Naive thymus-derived CD4-positive, alpha-beta T cell (primary cell): ENCODE measurements around the gene GFI1. TPM values are rescaled to one million over a fixed set of nuclear protein-coding genes. Genes with fewer than 3 reads are reported as not detected.
A peak's percentile ranks its signal among the peaks of the same experiment; 100 is the strongest.

Source experiments
- ATAC-seq: fragments of 150-1000 bp; cut with Tn5 transposase; 2 replicates; pipeline ENCODE4 v1.10.0; 2021; ENCODE audit warnings: mild to moderate bottlenecking, moderate library complexity
- CTCF ChIA-PET: fragments of 350-600 bp; sonication (Branson Sonifier 250); formaldehyde crosslinking; loops from one replicate; lab custom pipeline; 2021; ENCODE audit warnings: antibody characterized with exemption; lab: Charles Lee
- POLR2A ChIA-PET: fragments of 350-600 bp; sonication (Branson Sonifier 250); formaldehyde crosslinking; loops from one replicate; lab custom pipeline; 2021; ENCODE audit warnings: antibody characterized with exemption, inconsistent platforms; lab: Charles Lee
- DNase-seq, 9 donors: peaks; one replicate each; pipeline versions ENCODE4 v3.0.0 to v3.0.0-alpha.2; 2020 to 2022; ENCODE audit warnings: mixed read lengths in 1 of 9
- H3K27ac ChIP-seq: one replicate; pipeline ENCODE4 v1.7.0; 2013; ENCODE audit warnings: mild to moderate bottlenecking, low read depth, low read length, moderate library complexity
- H3K27me3 ChIP-seq, 2 donors: one replicate each; pipeline ENCODE4 v1.7.0; 2013; ENCODE audit warnings: low read length in 2 of 2, mild to moderate bottlenecking in 2 of 2, moderate library complexity in 2 of 2; ENCODE audit not compliant: control insufficient read depth in 2 of 2, insufficient read depth in 2 of 2
- H3K36me3 ChIP-seq, 3 experiments: 1 replicate in 2 of 3; 2 replicates in 1 of 3; pipeline ENCODE4 v1.7.0; 2013; ENCODE audit warnings: low read length in 3 of 3, mild to moderate bottlenecking in 3 of 3, moderate library complexity in 1 of 3; ENCODE audit not compliant: insufficient read depth in 3 of 3, control insufficient read depth in 2 of 3
- H3K4me1 ChIP-seq, 2 donors: one replicate each; pipeline ENCODE4 v1.7.0; 2013; ENCODE audit warnings: low read length in 2 of 2, mild to moderate bottlenecking in 2 of 2, moderate library complexity in 1 of 2; ENCODE audit not compliant: control insufficient read depth in 2 of 2, insufficient read depth in 2 of 2
- H3K4me3 ChIP-seq: 2 replicates; pipeline ENCODE4 v1.7.0; 2013; ENCODE audit warnings: mild to moderate bottlenecking, low read length
- H3K9me3 ChIP-seq, 3 experiments: 1 replicate in 2 of 3; 2 replicates in 1 of 3; pipeline ENCODE4 v1.7.0; 2013; ENCODE audit warnings: low read length in 3 of 3; ENCODE audit not compliant: control insufficient read depth in 2 of 3
- H3K27ac Mint-ChIP-seq, 9 donors: one replicate each; pipeline ENCODE4 v1.8.0; 2020 to 2022; ENCODE audit warnings: mixed read lengths in 9 of 9, mild to moderate bottlenecking in 8 of 9, moderate library complexity in 5 of 9, inconsistent platforms in 2 of 9
- H3K27me3 Mint-ChIP-seq, 5 donors: one replicate each; pipeline ENCODE4 v1.8.0; 2021 to 2022; ENCODE audit warnings: mixed read lengths in 5 of 5, mild to moderate bottlenecking in 1 of 5
- H3K36me3 Mint-ChIP-seq, 5 donors: one replicate each; pipeline ENCODE4 v1.8.0; 2020 to 2022; ENCODE audit warnings: mixed read lengths in 5 of 5, mild to moderate bottlenecking in 3 of 5, inconsistent platforms in 1 of 5
- H3K4me1 Mint-ChIP-seq, 7 donors: one replicate each; pipeline ENCODE4 v1.8.0; 2020 to 2022; ENCODE audit warnings: mixed read lengths in 7 of 7, mild to moderate bottlenecking in 3 of 7, inconsistent platforms in 1 of 7
- H3K4me3 Mint-ChIP-seq, 10 donors: one replicate each; pipeline ENCODE4 v1.8.0; 2020 to 2022; ENCODE audit warnings: mild to moderate bottlenecking in 10 of 10, mixed read lengths in 10 of 10, moderate library complexity in 6 of 10, inconsistent platforms in 2 of 10
- H3K9me3 Mint-ChIP-seq, 11 donors: one replicate each; pipeline ENCODE4 v1.8.0; 2020 to 2022; ENCODE audit warnings: mixed read lengths in 11 of 11, mild to moderate bottlenecking in 4 of 11, inconsistent platforms in 1 of 11, moderate library complexity in 1 of 11
- intact Hi-C, 2 donors: fragments of 100-400 bp; cut with micrococcal nuclease; formaldehyde crosslinking; loops; one replicate each; pipeline ENCODE4 v1.15.1; 2023
- polyA plus RNA-seq, 2 donors: library from polyadenylated mRNA; unstranded; fragments of 300-500 nt; fragmentation: Illumina TruSeq; gene quantifications; one replicate each; pipeline ENCODE4 v1.2.3, GENCODE V29; 2021
- total RNA-seq, 6 experiments: library from RNA in 5 of 6; stranded (reverse) in 5 of 6; gene quantifications; 1 replicate in 5 of 6; 2 replicates in 1 of 6; pipeline ENCODE4 v1.2.3 and lab custom pipeline; 2021 to 2026

Gene GFI1
- total and polyA plus RNA-seq, 7 experiments from 2014 or later: 3.3 to 78.8 (median 13.8) TPM

GRCh38 chr1:92466683-92467352 is 19.9 kb downstream of the GFI1 start:
- Histone ChIP-seq H3K27ac (no peak overlapping the region), H3K4me1 (peaks cover 16 to 17% of the 10 kb centered on the region in 2 donors), H3K4me3 (no peak overlapping the region), H3K27me3 (no peaks in the 10 kb centered on the region), H3K9me3 (no peaks in the 10 kb centered on the region), H3K36me3 (no peaks in the 10 kb centered on the region)
- H3K36me3 Mint-ChIP-seq: peaks cover 0 to 33% (median 4%) of the 10 kb centered on the region in 5 donors
- no peaks in the 10 kb centered on the region for H3K9me3 Mint-ChIP-seq
- no peaks in the 10 kb centered on the region for H3K27me3 Mint-ChIP-seq
- H3K4me1 Mint-ChIP-seq: peaks cover 26 to 58% (median 51%) of the 10 kb centered on the region in 7 donors
- no peak for ATAC-seq
- CTCF ChIA-PET: no interaction called here
- POLR2A ChIA-PET: interaction anchor here (2.3 to 2.9 kb wide), 2 partner anchors 9 to 18 kb away, joined by 8 to 17 read pairs; no protein-coding TSS in a partner anchor
- no peak for DNase-seq
- H3K27ac Mint-ChIP-seq: peak overlapping the region in 6 of 9 donors; percentile 23 to 67 (median 30)
- intact Hi-C loops: no loop called here
- H3K4me3 Mint-ChIP-seq: no peak overlapping the region

GRCh38 chr1:92465256-92465647 is 21.5 kb downstream of the GFI1 start:
- CTCF ChIA-PET: no interaction called here
- peaks cover 0 to 24% (median 2%) of the 10 kb centered on the region in 5 donors for H3K36me3 Mint-ChIP-seq
- Histone ChIP-seq H3K36me3 (no peaks in the 10 kb centered on the region), H3K4me3 (no peak overlapping the region), H3K27me3 (no peaks in the 10 kb centered on the region), H3K4me1 (peaks cover 17% of the 10 kb centered on the region in 2 donors), H3K9me3 (no peaks in the 10 kb centered on the region), H3K27ac (no peak overlapping the region)
- no peaks in the 10 kb centered on the region for H3K9me3 Mint-ChIP-seq
- H3K4me3 Mint-ChIP-seq: peak overlapping the region in 1 of 10 donors; percentile 34
- H3K27me3 Mint-ChIP-seq: no peaks in the 10 kb centered on the region
- ATAC-seq: no peak
- intact Hi-C loops: loop anchor here in 1 of 2 donors (1.0 to 2.0 kb wide), 2 partner anchors 11 to 18 kb away; no protein-coding TSS in a partner anchor
- POLR2A ChIA-PET: interaction anchor here (0.9 to 2.3 kb wide), 2 partner anchors 10 to 20 kb away, joined by 3 to 8 read pairs; no protein-coding TSS in a partner anchor
- H3K4me1 Mint-ChIP-seq: peaks cover 27 to 64% (median 57%) of the 10 kb centered on the region in 7 donors
- H3K27ac Mint-ChIP-seq: peak overlapping the region in 2 of 9 donors; percentile 74 to 89
- DNase-seq: no peak

- ChIA-PET POLR2A (interaction anchor here (0.9 kb wide), 1 partner anchor 21 kb away, joined by 3 read pairs; no protein-coding TSS in a partner anchor), CTCF (no interaction called here)
- Histone ChIP-seq H3K27me3 (no peaks in the 10 kb centered on the region), H3K27ac (no peak overlapping the region), H3K4me3 (no peak overlapping the region), H3K4me1 (peaks cover 22 to 23% of the 10 kb centered on the region in 2 donors), H3K36me3 (no peaks in the 10 kb centered on the region), H3K9me3 (no peaks in the 10 kb centered on the region)
- no peak for DNase-seq
- Mint-ChIP-seq H3K36me3 (peaks cover 0 to 24% (median 0%) of the 10 kb centered on the region in 5 donors), H3K4me1 (peaks cover 30 to 69% (median 62%) of the 10 kb centered on the region in 7 donors), H3K4me3 (peak overlapping the region in 8 of 10 donors; percentile 4 to 60 (median 42)), H3K27ac (peak overlapping the region in 4 of 9 donors; percentile 32 to 89 (median 70)), H3K9me3 (no peaks in the 10 kb centered on the region), H3K27me3 (no peaks in the 10 kb centered on the region)
- intact Hi-C loops: loop anchor here (1.0 to 5.0 kb wide), 3 partner anchors 12 to 152 kb away; no protein-coding TSS in a partner anchor
- peak; percentile 46 for ATAC-seq
Measured at GRCh38 chr1:92464588-92465255, 22.0 kb downstream of the GFI1 start.

GRCh38 chr1:92461364-92462097 is 25.2 kb downstream of the GFI1 start:
- Histone ChIP-seq H3K27ac (no peak overlapping the region), H3K9me3 (no peaks in the 10 kb centered on the region), H3K4me3 (no peak overlapping the region), H3K36me3 (no peaks in the 10 kb centered on the region), H3K4me1 (peaks cover 23 to 27% of the 10 kb centered on the region in 2 donors), H3K27me3 (no peaks in the 10 kb centered on the region)
- intact Hi-C loops: loop anchor here in 1 of 2 donors (1.0 to 5.0 kb wide), 4 partner anchors 24 to 464 kb away; no protein-coding TSS in a partner anchor
- ChIA-PET POLR2A (interaction anchor here (0.8 kb wide), 1 partner anchor 13 kb away, joined by 3 read pairs; no protein-coding TSS in a partner anchor), CTCF (interaction anchor here (1.0 kb wide), 1 partner anchor 138 kb away, joined by 3 read pairs; no protein-coding TSS in a partner anchor)
- H3K4me1 Mint-ChIP-seq: peaks cover 30 to 63% (median 57%) of the 10 kb centered on the region in 7 donors
- H3K9me3 Mint-ChIP-seq: no peaks in the 10 kb centered on the region
- DNase-seq: no peak
- H3K27me3 Mint-ChIP-seq: no peaks in the 10 kb centered on the region
- H3K4me3 Mint-ChIP-seq: peak overlapping the region in 3 of 10 donors; percentile 8 to 49 (median 32)
- peak overlapping the region in 1 of 9 donors; percentile 68 for H3K27ac Mint-ChIP-seq
- ATAC-seq: peak; percentile 18
- H3K36me3 Mint-ChIP-seq: peaks cover 0 to 19% (median 0%) of the 10 kb centered on the region in 5 donors

- no peaks in the 10 kb centered on the region for H3K27me3 ChIP-seq
- Mint-ChIP-seq H3K4me3 (peak overlapping the region; percentile 7 to 85 (median 58)), H3K36me3 (peaks cover 0 to 9% (median 0%) of the 10 kb centered on the region in 5 donors), H3K27ac (peak overlapping the region in 4 of 9 donors; percentile 11 to 90 (median 56)), H3K4me1 (peaks cover 23 to 48% (median 46%) of the 10 kb centered on the region in 7 donors), H3K9me3 (no peaks in the 10 kb centered on the region), H3K27me3 (no peaks in the 10 kb centered on the region)
- DNase-seq: no peak
- CTCF ChIA-PET: interaction anchor here (0.6 kb wide), 1 partner anchor 30 kb away, joined by 3 read pairs; no protein-coding TSS in a partner anchor
- ATAC-seq: peak; percentile 65
- H3K36me3 ChIP-seq: no peaks in the 10 kb centered on the region
- H3K4me3 ChIP-seq: no peak overlapping the region
- peaks cover 12 to 26% of the 10 kb centered on the region in 2 donors for H3K4me1 ChIP-seq
- H3K9me3 ChIP-seq: no peaks in the 10 kb centered on the region
- intact Hi-C loops: loop anchor here (2.0 to 5.0 kb wide), 3 partner anchors 13 to 148 kb away; no protein-coding TSS in a partner anchor
- POLR2A ChIA-PET: no interaction called here
- H3K27ac ChIP-seq: no peak overlapping the region
Measured at GRCh38 chr1:92459871-92460320, 26.8 kb downstream of the GFI1 start.

- peaks cover 13 to 33% (median 31%) of the 10 kb centered on the region in 7 donors for H3K4me1 Mint-ChIP-seq
- POLR2A ChIA-PET: no interaction called here
- Histone ChIP-seq H3K27ac (no peak overlapping the region), H3K4me3 (no peak overlapping the region), H3K4me1 (peaks cover 7 to 11% of the 10 kb centered on the region in 2 donors), H3K9me3 (no peaks in the 10 kb centered on the region), H3K36me3 (no peaks in the 10 kb centered on the region), H3K27me3 (no peaks in the 10 kb centered on the region)
- DNase-seq: no peak
- no peaks in the 10 kb centered on the region for H3K9me3 Mint-ChIP-seq
- no peak overlapping the region for H3K27ac Mint-ChIP-seq
- no peak for ATAC-seq
- CTCF ChIA-PET: no interaction called here
- intact Hi-C loops: loop anchor here (2.0 kb wide), 2 partner anchors 15 to 17 kb away; no protein-coding TSS in a partner anchor
- no peaks in the 10 kb centered on the region for H3K27me3 Mint-ChIP-seq
- peaks cover 0 to 3% (median 0%) of the 10 kb centered on the region in 5 donors for H3K36me3 Mint-ChIP-seq
- H3K4me3 Mint-ChIP-seq: no peak overlapping the region
Measured at GRCh38 chr1:92458146-92458545, 28.6 kb downstream of the GFI1 start.
